ENCODE measurements around the gene THRAP3. TPM values are rescaled to one million over a fixed set of nuclear protein-coding genes. Genes with fewer than 3 reads are reported as not detected.

Gene THRAP3
- total and polyA plus RNA-seq, 2 of the 8 experiments (the other 6 are each of a cell fraction or from before 2014, with no cell fraction given) = 40.2 to 183 TPM

GRCh38 chr1:36306210-36306901 lies 82.1 kb downstream of the THRAP3 start, which contains the start of gene SH3D21 (continued):
- peak; percentile 74 for TF ChIP-seq TBP (IDR thresholded peaks at IDR 0.05; ENCODE audit: low read depth, low read length)
- peak; percentile 58 for TF ChIP-seq TAF1 (IDR thresholded peaks at IDR 0.05; ENCODE audit: low read depth, low read length)
- TF ChIP-seq PHF8 (conservative IDR thresholded peaks at IDR 0.05; ENCODE audit: low read depth, low read length) = peak; percentile 56
- TF ChIP-seq CHD1 (IDR thresholded peaks at IDR 0.05; ENCODE audit: low read depth, low read length) = no peak
- no peak for TF ChIP-seq KDM5A (IDR thresholded peaks at IDR 0.05; ENCODE audit: low read length)
- TF ChIP-seq TAF7 (optimal IDR thresholded peaks at IDR 0.05; ENCODE audit: borderline replicate concordance, low read depth, low read length) = peak; percentile 34
- no peak for TF ChIP-seq RXRA (IDR thresholded peaks at IDR 0.05; ENCODE audit: insufficient read depth, low read depth, low read length)
- no peak for TF ChIP-seq USF2 (IDR thresholded peaks at IDR 0.05; ENCODE audit: low read length)
- no peak for TF ChIP-seq RAD21 (IDR thresholded peaks at IDR 0.05 in 1 of 2, conservative IDR thresholded peaks at IDR 0.05 in 1 of 2; ENCODE audit: low read depth in 2 of 2, low read length in 2 of 2)
- peak in 1 of 3 experiments; percentile 9; a peak in 2 of 4 replicates for TF ChIP-seq CTCF (IDR thresholded peaks at IDR 0.05; ENCODE audit: control extremely low read depth in 1 of 3, insufficient read depth in 1 of 3, low read depth in 1 of 3, low read length in 3 of 3)
- peak; percentile 53; the same call in 1 of the 2 replicates for TF ChIP-seq EGR1 (IDR thresholded peaks at IDR 0.05; ENCODE audit: borderline replicate concordance, low read depth, low read length)
- TF ChIP-seq E2F6 (IDR thresholded peaks at IDR 0.05) = peak; percentile 50; the same call in 1 of the 2 replicates
- no peak for TF ChIP-seq CBX8 (IDR thresholded peaks at IDR 0.05; ENCODE audit: borderline replicate concordance, low read depth, low read length)

Data from H1 (cell line).